HuH-7 (cell line): ENCODE data around the gene ARHGEF16.

ENCODE experiments used
- DNase-seq: peaks from one replicate; pipeline ENCODE4 v3.0.0; 2011; ENCODE audit warnings: low spot score

Gene ARHGEF16

DNA sequence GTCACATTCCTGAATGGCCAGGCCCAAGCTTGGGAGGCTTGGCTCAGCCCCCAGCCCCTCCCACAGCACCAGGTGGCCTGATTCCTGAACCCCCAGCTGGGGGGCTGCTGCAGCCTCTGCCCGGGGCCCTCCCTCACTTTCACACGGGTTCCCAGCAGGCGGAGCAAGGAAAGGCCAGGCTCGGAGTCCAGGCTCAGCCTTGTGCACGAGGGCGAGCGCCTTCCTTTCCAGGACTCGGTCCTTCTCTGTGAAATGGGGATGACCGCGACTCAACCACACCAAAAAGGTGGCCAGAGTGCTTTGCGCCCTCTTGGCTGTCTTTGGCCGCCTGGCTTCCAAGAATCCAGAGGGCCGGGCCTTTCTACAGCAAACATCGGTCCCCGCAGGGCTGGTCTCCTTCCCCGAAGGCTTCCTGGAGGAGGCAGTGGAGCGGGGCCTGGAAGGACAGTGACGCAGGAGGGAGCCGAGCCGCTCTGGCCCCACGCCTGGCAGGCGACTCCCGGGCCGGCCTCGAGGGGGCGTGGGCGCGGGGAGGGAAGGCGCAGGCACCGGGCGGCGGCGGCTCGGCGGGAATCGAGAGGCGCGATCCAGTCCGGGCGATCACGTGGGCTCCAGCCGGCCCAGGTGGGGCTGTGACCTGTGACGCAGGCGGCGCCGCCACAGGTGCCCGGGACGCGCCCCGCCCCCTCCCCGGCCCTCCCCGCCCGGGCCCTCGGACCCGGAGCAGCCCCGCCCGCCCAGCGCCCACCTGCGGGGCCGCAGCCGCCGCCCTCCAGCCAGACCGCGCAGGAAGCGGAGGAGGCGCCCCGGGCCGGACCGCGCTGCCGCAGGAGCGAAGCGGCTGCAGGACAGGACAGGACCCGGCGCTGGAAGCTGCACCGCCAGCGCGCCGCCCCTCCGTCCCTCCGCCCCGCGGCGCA lies at the start of gene ARHGEF16:
Gene ARHGEF16 (plus strand): TSS at position 775 of the 920 bp plus-strand sequence. CDS start 8,420 bp downstream, outside the sequence.
- DNase-seq: peak; percentile 81

GRCh38 chr1:3404801-3405200 lies 49.7 kb upstream of the ARHGEF16 start:
- no peak for DNase-seq

- no peak for DNase-seq
Observed at GRCh38 chr1:3405491-3405890, 49.0 kb upstream of the ARHGEF16 start.

- DNase-seq: no peak
Observed at GRCh38 chr1:3405974-3406867, 48.2 kb upstream of the ARHGEF16 start.

- no peak for DNase-seq
Observed at GRCh38 chr1:3407021-3407420, 47.4 kb upstream of the ARHGEF16 start.

DNA sequence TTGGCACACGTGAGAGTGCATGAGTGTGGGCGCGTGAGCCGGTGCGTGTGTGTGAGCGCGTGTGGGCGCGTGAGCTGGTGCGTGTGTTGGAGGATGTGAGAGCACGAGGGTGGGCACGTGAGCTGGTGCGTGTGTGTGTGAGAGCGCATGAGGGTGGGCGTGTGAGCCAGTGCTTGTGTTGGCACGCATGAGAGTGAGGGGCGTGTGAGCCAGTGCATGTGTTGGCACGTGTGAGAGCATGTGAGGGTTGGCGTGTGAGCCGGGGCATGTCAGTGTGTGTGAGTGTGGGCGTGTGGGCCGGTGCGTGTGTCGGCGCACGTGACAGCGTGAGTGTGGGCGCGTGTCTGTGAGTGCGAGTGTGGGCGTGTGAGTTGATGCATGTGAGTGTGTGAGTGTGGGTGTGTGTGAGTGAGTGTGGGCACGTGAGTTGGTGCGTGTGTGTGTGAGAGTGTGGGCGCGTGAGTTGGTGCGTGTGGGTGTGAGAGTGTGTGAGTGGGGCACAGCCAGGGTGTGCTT lies 45.7 kb upstream of the ARHGEF16 start:
- no peak for DNase-seq

DNA sequence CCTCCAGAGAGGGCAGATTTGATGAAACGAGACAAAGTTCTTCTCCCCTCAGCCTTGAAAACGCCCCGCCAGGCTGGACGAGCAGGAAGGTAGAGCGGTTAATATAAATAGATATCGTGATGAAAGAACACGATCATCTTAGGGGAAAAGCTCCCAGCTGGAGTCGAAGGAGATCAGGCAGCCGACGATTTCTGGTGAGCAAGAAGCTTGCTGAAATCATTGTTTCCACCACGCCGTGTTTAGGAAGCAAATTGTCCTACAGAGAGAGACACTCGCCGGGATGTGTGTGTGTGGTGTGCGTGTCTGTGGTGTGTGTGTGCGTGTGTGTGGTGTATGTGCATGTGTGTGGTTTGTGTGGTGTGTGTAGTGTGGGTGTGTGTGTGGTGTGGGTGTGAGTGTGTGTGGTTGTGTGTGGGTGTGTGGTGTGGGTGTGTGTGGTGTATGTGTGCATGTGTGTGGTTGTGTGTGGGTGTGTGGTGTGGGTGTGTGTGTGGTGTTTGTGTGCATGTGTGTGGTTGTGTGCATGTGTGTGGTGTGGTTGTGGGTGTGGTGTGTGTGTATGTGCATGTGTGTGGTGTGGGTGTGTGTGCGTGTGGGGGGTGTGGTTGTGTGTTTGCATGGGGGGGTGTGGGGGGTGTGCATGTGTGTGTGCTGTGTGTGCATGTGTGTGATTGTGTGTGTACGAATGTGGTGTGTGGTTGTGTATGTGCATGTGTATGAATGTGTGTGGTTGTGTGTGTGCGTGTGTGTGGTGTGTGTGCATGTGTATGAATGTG lies 44.9 kb upstream of the ARHGEF16 start:
- no peak for DNase-seq

DNA sequence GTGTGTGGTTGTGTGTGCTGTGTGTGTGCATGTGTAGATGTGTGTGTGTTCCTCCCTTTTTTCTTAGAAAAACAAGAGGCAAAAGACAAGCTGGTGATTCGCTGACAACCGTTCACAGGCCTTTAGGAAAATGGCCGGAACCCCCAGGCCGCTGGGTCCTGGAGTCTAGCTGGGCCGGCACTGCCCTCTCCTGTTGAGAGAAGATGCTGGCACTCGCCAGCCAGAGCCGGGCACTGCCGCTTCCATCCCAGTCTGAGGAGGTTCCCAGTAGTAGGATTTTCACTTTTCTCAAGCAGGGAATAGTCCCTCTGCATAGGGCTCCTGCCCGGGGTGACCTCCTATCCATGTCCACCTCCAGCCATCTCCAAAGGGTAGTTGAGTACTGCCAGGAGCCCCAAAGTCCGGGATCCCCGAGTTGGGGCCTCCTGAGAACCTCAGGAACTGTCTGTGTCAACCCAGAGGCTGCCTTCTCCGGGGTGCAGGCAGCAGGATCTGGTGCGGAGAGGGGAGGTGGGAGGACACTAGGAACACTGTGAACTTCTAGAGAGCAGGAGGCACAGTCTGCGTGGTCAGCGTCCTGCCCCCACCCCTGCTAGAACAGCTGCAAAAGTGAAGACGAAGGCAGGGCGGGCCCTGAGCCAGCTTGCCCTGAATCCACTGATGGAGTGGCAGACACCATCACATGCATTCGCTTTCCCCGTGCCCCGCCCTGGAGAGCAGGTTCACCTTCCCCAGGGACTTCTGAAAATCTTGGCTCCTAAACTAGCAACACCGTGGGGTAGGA lies 44.1 kb upstream of the ARHGEF16 start:
- peak; percentile 76 for DNase-seq

GRCh38 chr1:3411806-3412205 lies 42.7 kb upstream of the ARHGEF16 start:
- no peak for DNase-seq

DNA sequence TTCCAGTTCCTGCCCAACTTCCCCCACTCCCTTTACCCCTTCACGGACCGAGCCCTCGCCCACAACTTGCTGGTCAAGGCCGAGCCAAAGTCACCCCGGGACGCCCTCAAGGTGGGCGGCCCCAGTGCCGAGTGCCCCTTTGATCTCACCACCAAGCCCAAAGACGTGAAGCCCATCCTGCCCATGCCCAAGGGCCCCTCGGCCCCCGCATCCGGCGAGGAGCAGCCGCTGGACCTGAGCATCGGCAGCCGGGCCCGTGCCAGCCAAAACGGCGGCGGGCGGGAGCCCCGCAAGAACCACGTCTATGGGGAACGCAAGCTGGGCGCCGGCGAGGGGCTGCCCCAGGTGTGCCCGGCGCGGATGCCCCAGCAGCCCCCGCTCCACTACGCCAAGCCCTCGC lies 42.1 kb upstream of the ARHGEF16 start:
- DNase-seq: no peak

- no peak for DNase-seq
Observed at GRCh38 chr1:3413975-3414710, 40.3 kb upstream of the ARHGEF16 start.

- no peak for DNase-seq
Observed at GRCh38 chr1:3415260-3416090, 39.0 kb upstream of the ARHGEF16 start.

DNA sequence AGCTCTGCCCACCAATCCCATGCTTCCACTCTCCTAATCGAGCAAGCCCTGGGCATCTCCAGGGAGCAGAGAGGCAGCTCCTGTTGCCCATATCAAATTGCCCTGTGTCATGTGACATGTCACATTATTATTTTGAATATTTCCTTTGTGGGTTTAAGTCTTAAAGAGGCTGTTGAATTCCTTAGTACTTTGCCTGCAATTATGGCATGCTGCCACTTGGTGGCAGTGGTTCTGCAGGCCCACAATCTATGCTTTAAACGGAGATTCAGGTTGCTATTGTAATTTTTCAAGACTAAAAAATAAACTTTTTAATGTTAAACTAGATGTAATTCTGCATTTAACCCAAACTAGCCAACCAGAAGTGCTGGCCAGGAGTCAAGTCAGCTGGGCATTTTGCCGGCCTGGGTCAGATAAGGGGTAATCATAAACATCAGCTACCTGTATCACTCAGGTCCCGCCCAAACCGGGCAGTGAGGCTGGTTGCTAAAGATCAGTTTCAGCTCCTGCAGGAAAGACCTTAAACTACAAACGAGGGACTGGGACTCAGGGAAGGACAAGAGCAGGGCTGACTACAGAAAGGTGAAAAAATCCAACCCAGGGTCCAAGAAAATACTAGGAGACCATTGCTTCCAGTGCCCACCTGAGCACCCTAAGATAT lies 37.3 kb upstream of the ARHGEF16 start:
- no peak for DNase-seq

GRCh38 chr1:3417934-3418333 lies 36.5 kb upstream of the ARHGEF16 start:
- no peak for DNase-seq

- DNase-seq: no peak
Observed at GRCh38 chr1:3418600-3418999, 35.9 kb upstream of the ARHGEF16 start.

- DNase-seq: no peak
Observed at GRCh38 chr1:3419415-3420204, 34.9 kb upstream of the ARHGEF16 start.

DNA sequence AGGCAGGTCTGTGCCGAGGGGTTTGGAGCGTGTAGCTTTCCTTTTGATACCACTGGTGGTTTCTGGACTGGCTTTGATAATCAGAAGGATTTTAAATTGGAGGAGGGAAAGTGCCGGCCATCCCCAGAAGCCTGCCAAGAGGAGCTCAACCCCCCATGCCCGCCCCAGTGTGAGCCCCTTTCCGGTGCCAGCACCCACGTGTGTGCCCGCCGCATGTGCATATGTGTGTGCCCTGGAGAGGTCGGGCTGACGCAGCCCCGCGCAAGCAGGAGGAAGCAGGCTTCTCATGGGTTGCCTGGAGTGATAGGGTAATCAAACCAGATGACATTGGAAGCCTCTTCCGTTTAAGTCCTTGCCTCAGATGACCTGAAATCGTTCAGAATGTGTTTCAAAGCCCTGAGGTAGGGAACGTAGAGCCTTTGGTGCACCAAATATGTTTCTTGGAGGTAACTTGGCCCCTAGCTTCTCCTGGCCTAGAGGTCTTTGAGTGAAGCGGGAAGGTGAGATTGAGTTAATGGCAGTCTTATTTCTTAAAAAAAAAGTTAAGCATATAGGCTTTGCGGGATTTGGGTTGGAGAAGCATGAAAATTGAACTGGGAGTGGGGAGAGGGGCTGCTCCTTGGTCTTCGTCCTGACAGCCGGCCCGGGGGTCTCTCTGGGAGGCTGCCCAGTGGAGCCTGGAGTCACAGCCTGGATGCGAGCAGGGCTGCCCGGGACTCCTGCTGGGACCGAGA lies 34.1 kb upstream of the ARHGEF16 start:
- DNase-seq: no peak
